Measurements from ENCODE around the gene SCAMP4. TPM values are rescaled to one million over a fixed set of nuclear protein-coding genes. Genes with fewer than 3 reads are reported as not detected.

The SCAMP4 gene
- total RNA-seq, 3 donors from 2014 or later: 41.4 to 66.6 (median 44.6) TPM

DNA sequence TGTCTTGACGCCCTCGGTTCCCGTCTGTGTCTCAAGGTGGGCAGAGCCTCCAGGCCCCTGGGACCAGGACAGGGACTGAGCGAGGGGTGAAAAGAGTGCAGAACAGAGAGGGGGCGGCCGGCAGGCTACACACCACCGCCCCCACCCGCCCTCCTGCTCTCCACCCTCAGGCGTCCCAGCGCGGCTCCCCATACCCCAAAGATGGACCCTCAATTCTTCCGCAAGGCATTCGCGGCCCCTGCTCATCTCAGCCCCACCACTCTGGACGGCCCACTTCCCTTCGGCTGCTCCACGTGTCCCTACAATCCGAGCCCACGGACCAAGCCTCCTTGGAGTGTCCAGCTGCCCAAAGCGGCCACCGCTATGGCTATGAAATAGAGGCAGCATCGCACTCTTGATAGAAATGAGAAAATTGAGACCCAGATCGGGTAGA lies 43.6 kb upstream of the SCAMP4 start:
- DNase-seq (ENCODE audit: low spot score in 2 of 2): no peak
- Histone ChIP-seq H3K27me3 (no peaks in the 10 kb centered on the region), H3K36me3 (no peaks in the 10 kb centered on the region), H3K27ac (peak overlapping the region; percentile 75), H3K4me1 (peaks cover 24 to 31% of the 10 kb centered on the region in 2 donors), H3K9me3 (no peaks in the 10 kb centered on the region), H3K4me3 (peak overlapping the region; percentile 64 to 98 (median 72))
- intact Hi-C loops (cut with DNase I; ENCODE audit: low total_unique reads): no loop called here
- TF ChIP-seq POLR2A (IDR thresholded peaks at IDR 0.05): no peak
- TF ChIP-seq, protein P1, sequence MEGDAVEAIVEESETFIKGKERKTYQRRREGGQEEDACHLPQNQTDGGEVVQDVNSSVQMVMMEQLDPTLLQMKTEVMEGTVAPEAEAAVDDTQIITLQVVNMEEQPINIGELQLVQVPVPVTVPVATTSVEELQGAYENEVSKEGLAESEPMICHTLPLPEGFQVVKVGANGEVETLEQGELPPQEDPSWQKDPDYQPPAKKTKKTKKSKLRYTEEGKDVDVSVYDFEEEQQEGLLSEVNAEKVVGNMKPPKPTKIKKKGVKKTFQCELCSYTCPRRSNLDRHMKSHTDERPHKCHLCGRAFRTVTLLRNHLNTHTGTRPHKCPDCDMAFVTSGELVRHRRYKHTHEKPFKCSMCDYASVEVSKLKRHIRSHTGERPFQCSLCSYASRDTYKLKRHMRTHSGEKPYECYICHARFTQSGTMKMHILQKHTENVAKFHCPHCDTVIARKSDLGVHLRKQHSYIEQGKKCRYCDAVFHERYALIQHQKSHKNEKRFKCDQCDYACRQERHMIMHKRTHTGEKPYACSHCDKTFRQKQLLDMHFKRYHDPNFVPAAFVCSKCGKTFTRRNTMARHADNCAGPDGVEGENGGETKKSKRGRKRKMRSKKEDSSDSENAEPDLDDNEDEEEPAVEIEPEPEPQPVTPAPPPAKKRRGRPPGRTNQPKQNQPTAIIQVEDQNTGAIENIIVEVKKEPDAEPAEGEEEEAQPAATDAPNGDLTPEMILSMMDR (IDR thresholded peaks at IDR 0.05): no peak
- no peak for TF ChIP-seq POLR2AphosphoS5 (IDR thresholded peaks at IDR 0.05)

DNA sequence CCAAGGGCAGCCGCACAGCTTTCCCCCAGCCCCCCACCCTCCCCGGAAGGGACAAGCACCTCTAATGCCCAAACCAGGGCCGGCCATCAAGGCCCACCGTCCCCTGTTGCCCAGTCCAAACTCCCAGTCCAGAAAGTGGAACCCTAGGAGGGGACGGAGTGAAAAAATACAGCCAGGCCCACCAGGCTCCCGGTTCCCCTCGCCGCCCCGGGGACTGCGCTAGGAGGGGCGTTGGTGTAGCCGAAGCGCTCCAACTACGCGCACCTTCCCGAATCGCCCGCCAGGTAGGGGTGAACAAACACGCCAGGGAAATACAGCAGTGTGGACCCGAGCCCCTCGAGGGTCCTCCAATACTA lies 43.2 kb upstream of the SCAMP4 start:
- peaks cover 20 to 30% of the 10 kb centered on the region in 2 donors for H3K4me1 ChIP-seq
- H3K4me3 ChIP-seq: peak overlapping the region; percentile 64 to 98 (median 72)
- H3K36me3 ChIP-seq: no peaks in the 10 kb centered on the region
- peak overlapping the region; percentile 75 for H3K27ac ChIP-seq
- no peak for DNase-seq (ENCODE audit: low spot score in 2 of 2)
- no peak for TF ChIP-seq POLR2AphosphoS5 (IDR thresholded peaks at IDR 0.05)
- TF ChIP-seq POLR2A (IDR thresholded peaks at IDR 0.05): no peak
- TF ChIP-seq, protein P1 (IDR thresholded peaks at IDR 0.05): no peak
- intact Hi-C loops (cut with DNase I; ENCODE audit: low total_unique reads): no loop called here
- H3K27me3 ChIP-seq: no peaks in the 10 kb centered on the region
- H3K9me3 ChIP-seq: no peaks in the 10 kb centered on the region

DNA sequence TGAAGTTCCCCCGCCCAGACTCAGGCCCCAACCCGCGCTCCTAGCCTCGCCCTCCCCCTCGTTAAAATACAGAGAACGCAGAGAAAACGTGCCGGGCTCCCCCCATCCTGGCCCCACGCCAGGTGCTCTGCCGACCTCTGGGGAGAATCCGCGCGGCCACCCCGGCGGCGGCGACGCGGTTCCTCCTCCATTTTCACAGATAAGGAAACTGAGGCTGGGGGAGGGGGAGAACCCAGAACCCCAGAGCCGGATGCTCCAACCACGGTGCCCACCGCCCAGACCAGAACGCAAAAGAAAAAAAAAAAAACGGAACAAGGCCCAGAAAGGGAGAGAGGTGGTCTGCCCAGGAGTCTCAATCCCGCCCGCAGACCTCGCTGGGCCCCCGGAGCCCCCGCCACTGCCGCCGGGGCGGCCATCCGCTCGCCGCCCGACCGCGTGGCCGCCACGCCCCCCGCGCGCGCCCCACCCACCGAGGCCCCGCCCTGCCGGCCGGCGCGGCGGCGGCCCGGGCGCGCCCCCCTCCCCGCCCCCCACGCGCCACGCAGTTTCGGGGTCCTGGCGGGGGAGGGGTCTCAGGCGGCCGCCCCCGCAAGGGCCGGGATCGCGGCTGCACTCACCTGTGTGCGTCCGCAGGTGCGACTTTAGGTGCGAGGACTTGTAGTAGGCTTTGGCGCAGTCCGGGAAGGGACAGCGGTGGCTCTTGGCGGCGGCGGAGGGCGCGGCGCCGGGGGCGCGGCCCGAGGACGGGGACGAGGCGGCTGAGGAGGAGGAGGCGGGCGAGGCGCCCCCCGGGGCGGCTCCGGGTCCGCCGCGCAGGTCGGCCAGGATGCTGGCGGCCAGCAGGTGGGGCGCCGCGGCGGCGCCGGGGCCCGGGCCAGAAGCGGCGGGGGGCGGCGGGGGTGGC lies 42.5 kb upstream of the SCAMP4 start:
- DNase-seq (ENCODE audit: low spot score in 2 of 2): no peak
- Histone ChIP-seq H3K36me3 (no peaks in the 10 kb centered on the region), H3K4me1 (peaks cover 14 to 30% of the 10 kb centered on the region in 2 donors), H3K4me3 (peak overlapping the region; percentile 64 to 98 (median 72)), H3K9me3 (no peaks in the 10 kb centered on the region), H3K27me3 (no peaks in the 10 kb centered on the region), H3K27ac (peak overlapping the region; percentile 75 to 88)
- TF ChIP-seq, protein P1 (IDR thresholded peaks at IDR 0.05): no peak
- TF ChIP-seq POLR2AphosphoS5 (IDR thresholded peaks at IDR 0.05) (no peak), POLR2A (IDR thresholded peaks at IDR 0.05) (no peak)
- intact Hi-C loops (cut with DNase I; ENCODE audit: low total_unique reads): no loop called here

DNA sequence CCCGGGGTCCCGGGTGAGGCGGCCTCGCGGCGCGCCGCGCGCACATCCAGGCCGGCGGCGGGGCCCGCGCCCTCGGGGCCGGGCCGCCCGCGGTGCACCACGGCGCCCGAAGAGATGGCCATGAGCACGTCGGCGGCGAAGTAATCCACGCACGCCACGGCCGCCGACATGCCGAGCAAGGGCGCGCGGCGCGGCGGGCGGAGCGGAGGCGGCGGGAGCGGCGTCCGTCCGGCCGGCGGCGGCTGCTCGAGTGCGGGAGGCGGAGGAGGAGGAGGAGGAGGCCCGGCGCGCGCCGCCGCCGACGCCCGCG lies 41.9 kb upstream of the SCAMP4 start, which contains the start of gene KLF16:
Gene KLF16 (minus strand): TSS at position 252 of the 310 bp plus-strand sequence. CDS start 82 bp downstream, at position 170.
- Histone ChIP-seq H3K9me3 (no peaks in the 10 kb centered on the region), H3K4me3 (peak within 1 kb of the TSS; percentile 72 to 98 (median 72)), H3K27me3 (no peaks in the 10 kb centered on the region), H3K4me1 (peaks cover 12 to 30% of the 10 kb centered on the region in 2 donors), H3K36me3 (no peaks in the 10 kb centered on the region), H3K27ac (peak within 1 kb of the TSS; percentile 79 to 88)
- TF ChIP-seq, protein P1 (IDR thresholded peaks at IDR 0.05): no peak
- intact Hi-C loops (cut with DNase I; ENCODE audit: low total_unique reads): no loop called here
- no peak for DNase-seq (ENCODE audit: low spot score in 2 of 2)
